A549 (cell line): ENCODE measurements around the gene DCDC2.

ENCODE experiments used
- BHLHE40 ChIP-seq: IDR thresholded peaks from 2 replicates; pipeline ENCODE4 v1.6.1; 2012; ENCODE audit warnings: low read depth, low read length, inconsistent platforms
- CTCF ChIP-seq: fragments of >200 bp; sonication (Bioruptor Twin); formaldehyde crosslinking; IDR thresholded peaks from 3 replicates; pipeline ENCODE4 v1.5.1; 2016
- HMGXB4 ChIP-seq: fragments of 250-450 bp; sonication (Bioruptor Pico); IDR thresholded peaks from 2 replicates; pipeline ENCODE4 v1.5.0; 2021; ENCODE audit warnings: mild to moderate bottlenecking, moderate library complexity, borderline replicate concordance
- JUNB ChIP-seq: fragments of >200 bp; sonication (Bioruptor Twin); formaldehyde crosslinking; IDR thresholded peaks from 2 replicates; pipeline ENCODE4 v1.6.1; 2016
- KDM5A ChIP-seq: fragments of 200-600 bp; sonication (generic); IDR thresholded peaks from 2 replicates; pipeline ENCODE4 v1.6.1; 2016; ENCODE audit warnings: antibody characterized with exemption, mild to moderate bottlenecking
- MAX ChIP-seq: IDR thresholded peaks from 2 replicates; pipeline ENCODE4 v1.6.1; 2012
- PBX3 ChIP-seq: IDR thresholded peaks from 2 replicates; pipeline ENCODE4 v1.6.1; 2012
- POLR2A ChIP-seq: IDR thresholded peaks from 2 replicates; pipeline ENCODE4 v1.6.1; 2012; ENCODE audit warnings: mild to moderate bottlenecking, low read length
- RAD21 ChIP-seq, 2 experiments: fragments of >200 bp in 1 of 2; sonication (Bioruptor Twin) in 1 of 2; formaldehyde crosslinking in 1 of 2; IDR thresholded peaks in 1 of 2; conservative IDR thresholded peaks in 1 of 2; 2 replicates in 1 of 2; 3 replicates in 1 of 2; pipeline ENCODE4 v1.6.1; 2012 to 2018; ENCODE audit warnings: inconsistent platforms in 1 of 2
- RARB ChIP-seq: fragments of 250-450 bp; sonication (Bioruptor Pico); IDR thresholded peaks from 2 replicates; pipeline ENCODE4 v1.8.0; 2021; ENCODE audit warnings: mild to moderate bottlenecking, moderate library complexity
- REST ChIP-seq: fragments of 200-600 bp; sonication (generic); IDR thresholded peaks from 2 replicates; pipeline ENCODE4 v1.6.1; 2016; ENCODE audit warnings: antibody characterized with exemption, mild to moderate bottlenecking, moderate library complexity
- RFX5 ChIP-seq: fragments of 450-650 bp; IDR thresholded peaks from 2 replicates; pipeline ENCODE4 v1.7.1; 2014; ENCODE audit warnings: antibody characterized with exemption, mild to moderate bottlenecking, moderate library complexity
- SMC3 ChIP-seq: fragments of >200 bp; sonication (Bioruptor Twin); formaldehyde crosslinking; IDR thresholded peaks from 3 replicates; pipeline ENCODE4 v1.6.1; 2018; ENCODE audit warnings: inconsistent platforms

- TF ChIP-seq CTCF (no peak), BHLHE40 (no peak), POLR2A (no peak), RARB (CRISPR knock-in tag) (no peak), JUNB (no peak), PBX3 (no peak), RAD21 (conservative IDR thresholded peaks at IDR 0.05 in 1 of 2, IDR thresholded peaks at IDR 0.05 in 1 of 2) (no peak), KDM5A (no peak), RFX5 (no peak), MAX (no peak), SMC3 (no peak), REST (no peak), HMGXB4 (no peak)
These were observed 218.8 kb downstream of the DCDC2 start for GRCh38 chr6:24139080-24139479.
